Epithelial cell of proximal tubule (primary cell): ENCODE measurements around the gene GPR146. TPM values are rescaled to one million over a fixed set of nuclear protein-coding genes. Genes with fewer than 3 reads are reported as not detected.

Experiments
- DNase-seq: peaks from one replicate; pipeline ENCODE4 v3.0.0-alpha.2; 2011; ENCODE audit warnings: low read depth
- H3K4me3 ChIP-seq: 2 replicates; pipeline ENCODE4 v1.5.1; 2011; ENCODE audit warnings: low read depth, mild to moderate bottlenecking, low read length
- CTCF ChIP-seq: conservative IDR thresholded peaks from 2 replicates; pipeline ENCODE4 v1.5.1; 2012; ENCODE audit warnings: low read depth, mild to moderate bottlenecking, low read length
- total RNA-seq: library from RNA; depleted of rRNA; stranded (reverse); fragments of >200 nt; gene quantifications from 2 replicates; pipeline ENCODE4 v1.2.3, GENCODE V29; 2015

GPR146 gene
- total RNA-seq, 1 donor from 2014 or later = 0.23 TPM

GRCh38 chr7:1079546-1079945 lies 35.2 kb downstream of the GPR146 start:
- TF ChIP-seq CTCF = no peak
- DNase-seq = no peak

GRCh38 chr7:1080252-1080920 lies 36.0 kb downstream of the GPR146 start:
- TF ChIP-seq CTCF = no peak
- no peak overlapping the region for H3K4me3 ChIP-seq
- DNase-seq = no peak

More at GRCh38 chr7:1079546-1079945, 35.2 kb downstream of the GPR146 start:
- H3K4me3 ChIP-seq = no peak overlapping the region

GRCh38 chr7:1080921-1081255 lies 36.5 kb downstream of the GPR146 start:
- no peak for TF ChIP-seq CTCF
- no peak for DNase-seq

GRCh38 chr7:1081336-1081735 lies 37.0 kb downstream of the GPR146 start:
- DNase-seq = no peak
- TF ChIP-seq CTCF = no peak
- no peak overlapping the region for H3K4me3 ChIP-seq

More at GRCh38 chr7:1080921-1081255, 36.5 kb downstream of the GPR146 start:
- H3K4me3 ChIP-seq = no peak overlapping the region

- no peak for TF ChIP-seq CTCF
- no peak overlapping the region for H3K4me3 ChIP-seq
- DNase-seq = no peak
Measured at GRCh38 chr7:1081931-1082401, 37.6 kb downstream of the GPR146 start.

- no peak for TF ChIP-seq CTCF
- DNase-seq = no peak
- H3K4me3 ChIP-seq = no peak overlapping the region
Measured at GRCh38 chr7:1083729-1084657, 39.6 kb downstream of the GPR146 start.

- TF ChIP-seq CTCF = no peak
- DNase-seq = no peak
- H3K4me3 ChIP-seq = no peak overlapping the region
Measured at GRCh38 chr7:1085266-1085665, 40.9 kb downstream of the GPR146 start.
